ENCODE data around the gene ADAR.

DNA sequence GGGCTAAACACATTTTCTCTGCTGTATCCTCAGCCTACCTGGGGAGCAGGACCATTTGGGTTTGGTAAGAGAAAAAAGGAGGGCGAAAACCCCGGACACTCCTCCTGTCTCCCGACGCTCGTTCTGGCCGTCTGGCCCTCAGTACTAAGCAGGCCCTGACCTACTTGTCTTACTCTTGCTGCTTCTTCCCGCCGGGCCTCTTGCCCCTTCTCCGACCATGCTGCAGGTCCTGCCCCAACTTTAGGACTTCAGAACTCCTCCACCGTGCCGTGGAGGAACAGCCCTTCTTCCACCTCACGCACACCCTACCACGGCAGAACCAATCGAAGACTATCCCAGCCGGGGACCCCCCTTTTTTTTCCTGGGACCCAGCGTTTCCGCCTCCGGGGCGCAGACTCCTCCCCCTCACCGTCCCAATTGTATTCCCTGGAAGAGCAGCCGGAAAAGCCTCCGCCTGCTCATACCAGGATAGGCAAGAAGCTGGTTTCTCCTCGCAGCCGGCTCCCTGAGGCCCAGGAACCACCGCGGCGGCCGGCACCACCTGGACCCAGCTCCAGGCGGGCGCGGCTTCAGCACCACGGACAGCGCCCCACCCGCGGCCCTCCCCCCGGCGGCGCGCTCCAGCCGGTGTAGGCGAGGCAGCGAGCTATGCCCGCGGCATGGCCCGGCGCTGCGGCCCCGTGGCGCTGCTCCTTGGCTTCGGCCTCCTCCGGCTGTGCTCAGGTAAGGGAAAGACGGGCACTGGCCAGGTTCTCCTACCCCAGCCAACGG, 40.4 kb downstream of the ADAR start, which contains the start of gene CHRNB2:
- TF ChIP-seq, protein P1, sequence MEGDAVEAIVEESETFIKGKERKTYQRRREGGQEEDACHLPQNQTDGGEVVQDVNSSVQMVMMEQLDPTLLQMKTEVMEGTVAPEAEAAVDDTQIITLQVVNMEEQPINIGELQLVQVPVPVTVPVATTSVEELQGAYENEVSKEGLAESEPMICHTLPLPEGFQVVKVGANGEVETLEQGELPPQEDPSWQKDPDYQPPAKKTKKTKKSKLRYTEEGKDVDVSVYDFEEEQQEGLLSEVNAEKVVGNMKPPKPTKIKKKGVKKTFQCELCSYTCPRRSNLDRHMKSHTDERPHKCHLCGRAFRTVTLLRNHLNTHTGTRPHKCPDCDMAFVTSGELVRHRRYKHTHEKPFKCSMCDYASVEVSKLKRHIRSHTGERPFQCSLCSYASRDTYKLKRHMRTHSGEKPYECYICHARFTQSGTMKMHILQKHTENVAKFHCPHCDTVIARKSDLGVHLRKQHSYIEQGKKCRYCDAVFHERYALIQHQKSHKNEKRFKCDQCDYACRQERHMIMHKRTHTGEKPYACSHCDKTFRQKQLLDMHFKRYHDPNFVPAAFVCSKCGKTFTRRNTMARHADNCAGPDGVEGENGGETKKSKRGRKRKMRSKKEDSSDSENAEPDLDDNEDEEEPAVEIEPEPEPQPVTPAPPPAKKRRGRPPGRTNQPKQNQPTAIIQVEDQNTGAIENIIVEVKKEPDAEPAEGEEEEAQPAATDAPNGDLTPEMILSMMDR (IDR thresholded peaks at IDR 0.05) = no peak
- no peak for TF ChIP-seq POLR2A (IDR thresholded peaks at IDR 0.05)
- TF ChIP-seq POLR2AphosphoS5 (IDR thresholded peaks at IDR 0.05) = no peak

Data from breast epithelium (tissue), 3 donors.